GM12878 (cell line): ENCODE results near the gene FAM9A. TPM values are rescaled to one million over a fixed set of nuclear protein-coding genes. Genes with fewer than 3 reads are reported as not detected.

Experiments
- ATAC-seq: fragments of 200-7000 bp; cut with Tn5 transposase; 3 replicates; pipeline ENCODE4 v1.9.1; 2020; ENCODE audit warnings: mild to moderate bottlenecking, moderate library complexity
- BruUV-seq: library from RNA; stranded (reverse); fragments of 400-500 nt; replicated peaks from 2 replicates; lab custom pipeline; 2021; lab: Mats Ljungman, UMichigan
- CTCF ChIA-PET: fragments of 300-600 bp; sonication (Branson Sonifier 250); formaldehyde crosslinking; extraction: SDS; loops from one replicate; lab custom pipeline; 2021; ENCODE audit warnings: inconsistent platforms; lab: Yijun Ruan, JAX
- POLR2A ChIA-PET: fragments of 350-600 bp; formaldehyde crosslinking; extraction: SDS; loops from one replicate; lab custom pipeline; 2021; ENCODE audit warnings: inconsistent platforms; lab: Charles Lee
- RAD21 ChIA-PET: fragments of 300-600 bp; sonication (Branson Sonifier 250); formaldehyde crosslinking; loops from one replicate; lab custom pipeline; 2023; ENCODE audit warnings: antibody characterized with exemption; ENCODE audit not compliant: unreplicated experiment; lab: Charles Lee
- SMC1A ChIA-PET: fragments of 300-600 bp; sonication (Branson Sonifier 250); formaldehyde crosslinking; loops from one replicate; lab custom pipeline; 2023; ENCODE audit not compliant: unreplicated experiment, uncharacterized antibody; lab: Charles Lee
- DNase-seq: peaks from one replicate; pipeline ENCODE4 v3.0.0-alpha.2; 2011; ENCODE audit warnings: low read depth, low spot score
- FAIRE-seq: peaks from 3 replicates; lab custom pipeline; 2011; peaks lifted over from hg19 to GRCh38; lab: Jason Lieb, UNC
- H2AFZ ChIP-seq: 2 replicates; pipeline ENCODE4 v1.6.0; 2011; ENCODE audit warnings: low read depth, low read length, control low read depth; ENCODE audit not compliant: control insufficient read depth
- H3K27ac ChIP-seq: 2 replicates; pipeline ENCODE4 v1.5.1; 2011; ENCODE audit warnings: control low read depth; ENCODE audit not compliant: control insufficient read depth, insufficient read depth
- H3K27me3 ChIP-seq, 2 experiments: replicated peaks in 1 of 2; 2 replicates each; pipeline versions ENCODE4 v1.6.0 to v1.6.1; 2011; ENCODE audit warnings: low read length in 1 of 2; ENCODE audit not compliant: control insufficient read depth in 2 of 2, insufficient read depth in 2 of 2
- H3K36me3 ChIP-seq, 2 experiments: 2 replicates each; pipeline ENCODE4 v1.5.1; 2011; ENCODE audit warnings: low read length in 1 of 2; ENCODE audit not compliant: control insufficient read depth in 2 of 2, insufficient read depth in 2 of 2
- H3K4me1 ChIP-seq: 2 replicates; pipeline ENCODE4 v1.6.1; 2011; ENCODE audit warnings: mild to moderate bottlenecking, low read length, moderate library complexity, mixed read lengths; ENCODE audit not compliant: control insufficient read depth, insufficient read depth
- H3K4me2 ChIP-seq: 2 replicates; pipeline ENCODE4 v1.6.0; 2011; ENCODE audit warnings: control low read depth; ENCODE audit not compliant: control insufficient read depth, insufficient read depth
- H3K4me3 ChIP-seq: fragments of 200-600 bp; sonication (generic); 2 replicates; pipeline ENCODE4 v1.5.1; 2016
- H3K79me2 ChIP-seq: 2 replicates; pipeline ENCODE4 v1.6.0; 2011; ENCODE audit warnings: low read length; ENCODE audit not compliant: control insufficient read depth, insufficient read depth
- H3K9ac ChIP-seq: 2 replicates; pipeline ENCODE4 v1.8.0; 2011; ENCODE audit warnings: low read length, control low read depth, mixed read lengths; ENCODE audit not compliant: control insufficient read depth, insufficient read depth
- H3K9me3 ChIP-seq: replicated peaks from 3 replicates; pipeline ENCODE4 v1.5.1; 2011; ENCODE audit warnings: mild to moderate bottlenecking, low read length; ENCODE audit not compliant: control insufficient read depth, insufficient read depth
- H4K20me1 ChIP-seq: 2 replicates; pipeline ENCODE4 v1.6.0; 2011; ENCODE audit not compliant: control insufficient read depth, insufficient read depth
- ASH2L ChIP-seq: fragments of 300-600, 200-600 bp; sonication (generic); IDR thresholded peaks from 2 replicates; pipeline ENCODE4 v1.6.1; 2017; ENCODE audit warnings: low read depth, mild to moderate bottlenecking, borderline replicate concordance
- IKZF2 ChIP-seq, 2 experiments: fragments of 450-650 bp; IDR thresholded peaks; 2 replicates each; pipeline ENCODE4 v1.6.1; 2017; ENCODE audit warnings: mild to moderate bottlenecking in 2 of 2, moderate library complexity in 2 of 2
- JUND ChIP-seq: IDR thresholded peaks from 2 replicates; pipeline ENCODE4 v1.6.1; 2012; ENCODE audit warnings: low read depth, mild to moderate bottlenecking, low read length, improper control_type of control experiment, moderate library complexity
- KDM1A ChIP-seq: fragments of 200-600 bp; sonication (generic); IDR thresholded peaks from 2 replicates; pipeline ENCODE4 v1.6.1; 2016; ENCODE audit warnings: borderline replicate concordance
- KLF5 ChIP-seq: fragments of 450-650 bp; IDR thresholded peaks from 2 replicates; pipeline ENCODE4 v1.6.1; 2014; ENCODE audit warnings: mild to moderate bottlenecking; ENCODE audit not compliant: partially characterized antibody
- MEF2A ChIP-seq: IDR thresholded peaks from 2 replicates; pipeline ENCODE4 v1.6.1; 2011; ENCODE audit warnings: low read depth, mild to moderate bottlenecking, low read length, moderate library complexity; ENCODE audit not compliant: insufficient read depth
- NBN ChIP-seq: fragments of 450-650 bp; IDR thresholded peaks from 2 replicates; pipeline ENCODE4 v1.6.1; 2016
- NFXL1 ChIP-seq: fragments of 450-650 bp; IDR thresholded peaks from 2 replicates; pipeline ENCODE4 v1.6.1; 2017; ENCODE audit warnings: antibody characterized with exemption, mild to moderate bottlenecking, borderline replicate concordance
- YY1 ChIP-seq: IDR thresholded peaks from 2 replicates; pipeline ENCODE4 v1.6.1; 2011; ENCODE audit warnings: low read depth, mild to moderate bottlenecking, low read length
- ZNF24 ChIP-seq: fragments of 450-650 bp; IDR thresholded peaks from 2 replicates; pipeline ENCODE4 v1.6.1; 2017; ENCODE audit warnings: antibody characterized with exemption, mild to moderate bottlenecking
- WGBS: methylation state at CpG from one replicate; pipeline ENCODE4 v1.1.6; 2016; ENCODE audit warnings: low lambda C conversion rate; ENCODE audit not compliant: insufficient replicate concordance, insufficient coverage; ENCODE audit errors: missing lambda C conversion rate; 5-methylcytosine and 5-hydroxymethylcytosine counted together
- in situ Hi-C: fragments of 300-500 bp; cut with MboI; formaldehyde crosslinking; loops from 9 replicates; pipeline ENCODE4 v1.14.3; 2018; ENCODE audit warnings: mixed read lengths
- intact Hi-C: fragments of 100-400 bp; cut with micrococcal nuclease; formaldehyde crosslinking; loops from one replicate; pipeline ENCODE4 v1.14.2; 2022; ENCODE audit not compliant: unreplicated experiment
- polyA plus RNA-seq, 11 experiments: library from polyadenylated mRNA; depleted of rRNA in 4 of 11; unstranded in 6 of 11; stranded (reverse) in 5 of 11; fragments of >200 nt; fragmentation: Nextera tagmentation in 4 of 11; fragmentation: Illumina TruSeq in 1 of 11; extraction: Ambion mirVana in 4 of 11; extraction: Trizol in 1 of 11; gene quantifications; 1 replicate in 1 of 11; 2 replicates in 10 of 11; pipeline versions ENCODE4 v1.2.1 to v1.2.3, GENCODE V29; 2011 to 2016; ENCODE audit warnings: inconsistent platforms in 2 of 11, missing spikeins in 2 of 11, low read depth in 1 of 11
- total RNA-seq, 4 experiments: library from RNA; depleted of rRNA in 3 of 4; stranded (reverse); fragments of >200 nt in 3 of 4; fragmentation: Illumina TruSeq in 1 of 4; extraction: Trizol in 1 of 4; gene quantifications; 2 replicates each; pipeline versions ENCODE4 v1.2.1 to v1.2.3, GENCODE V29; 2013 to 2021
- TF ChIP-seq, protein P1 (sequence below): fragments of 450-650 bp; IDR thresholded peaks from 2 replicates; pipeline ENCODE4 v1.6.1; 2016; ENCODE audit warnings: mild to moderate bottlenecking

Gene FAM9A
- total and polyA plus RNA-seq, 10 of the 15 experiments (the other 5 are each of a cell fraction or from before 2014, with no cell fraction given), result not detected

DNA sequence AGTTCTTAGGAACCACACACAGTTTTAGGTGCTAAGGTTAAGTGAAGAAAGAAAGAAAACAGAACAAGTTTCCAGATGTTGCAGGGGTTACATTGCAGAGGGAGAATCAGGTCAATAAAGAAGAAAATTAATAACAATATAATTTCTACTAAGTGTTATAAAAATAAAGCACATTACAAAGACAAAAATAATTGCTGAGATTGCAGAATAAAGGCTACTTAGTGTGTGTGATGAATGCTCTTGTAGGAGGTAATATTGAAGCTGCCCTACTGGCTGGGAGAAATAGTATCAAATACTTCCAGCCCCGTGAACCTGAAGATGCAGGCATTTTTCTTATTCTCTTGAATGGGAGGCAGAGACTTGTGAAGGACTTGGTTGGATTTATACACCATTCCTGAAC, 33.2 kb upstream of the FAM9A start:
- Histone ChIP-seq H4K20me1 (no peaks in the 10 kb centered on the region), H3K9me3 (no peaks in the 10 kb centered on the region), H3K27me3 (no peaks in the 10 kb centered on the region), H3K4me3 (no peak overlapping the region), H3K4me1 (no peaks in the 10 kb centered on the region), H2AFZ (no peak overlapping the region), H3K4me2 (no peak overlapping the region), H3K79me2 (no peaks in the 10 kb centered on the region), H3K36me3 (no peaks in the 10 kb centered on the region), H3K9ac (no peak overlapping the region), H3K27ac (no peak overlapping the region)
- CTCF ChIA-PET, result interaction anchor here (1.1 kb wide), 1 partner anchor 18 kb away, joined by 3 read pairs; no protein-coding TSS in a partner anchor
- POLR2A ChIA-PET, result no interaction called here
- RAD21 ChIA-PET, result no interaction called here
- WGBS, result 0% methylated on average over 1 of the region's 1 CpG
- no peak for TF ChIP-seq IKZF2 (IDR thresholded peaks at IDR 0.05)
- TF ChIP-seq MEF2A, result no peak
- TF ChIP-seq NFXL1, result no peak
- TF ChIP-seq KLF5, result no peak
- TF ChIP-seq YY1, result no peak
- no peak for TF ChIP-seq ASH2L
- TF ChIP-seq ZNF24, result no peak
- TF ChIP-seq JUND, result no peak
- no peak for TF ChIP-seq NBN
- TF ChIP-seq, protein P1, sequence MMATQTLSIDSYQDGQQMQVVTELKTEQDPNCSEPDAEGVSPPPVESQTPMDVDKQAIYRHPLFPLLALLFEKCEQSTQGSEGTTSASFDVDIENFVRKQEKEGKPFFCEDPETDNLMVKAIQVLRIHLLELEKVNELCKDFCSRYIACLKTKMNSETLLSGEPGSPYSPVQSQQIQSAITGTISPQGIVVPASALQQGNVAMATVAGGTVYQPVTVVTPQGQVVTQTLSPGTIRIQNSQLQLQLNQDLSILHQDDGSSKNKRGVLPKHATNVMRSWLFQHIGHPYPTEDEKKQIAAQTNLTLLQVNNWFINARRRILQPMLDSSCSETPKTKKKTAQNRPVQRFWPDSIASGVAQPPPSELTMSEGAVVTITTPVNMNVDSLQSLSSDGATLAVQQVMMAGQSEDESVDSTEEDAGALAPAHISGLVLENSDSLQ, result no peak
- TF ChIP-seq KDM1A, result no peak
- in situ Hi-C loops (no loop called here), intact Hi-C loops (no loop called here)
- SMC1A ChIA-PET, result no interaction called here
- no peak for ATAC-seq
- no peak for FAIRE-seq
- BruUV-seq, result no TSS peak
- no peak for DNase-seq
